NCI-H2081 (cell line): Measurements from ENCODE around the gene ERVFRD-1.
A peak's percentile ranks its signal among the peaks of the same experiment; 100 is the strongest.

Source experiments
- DNase-seq, 2 experiments: peaks; one replicate each; lab custom pipeline; 2025; lab: John Stamatoyannopoulos, UW

ERVFRD-1 gene

DNA sequence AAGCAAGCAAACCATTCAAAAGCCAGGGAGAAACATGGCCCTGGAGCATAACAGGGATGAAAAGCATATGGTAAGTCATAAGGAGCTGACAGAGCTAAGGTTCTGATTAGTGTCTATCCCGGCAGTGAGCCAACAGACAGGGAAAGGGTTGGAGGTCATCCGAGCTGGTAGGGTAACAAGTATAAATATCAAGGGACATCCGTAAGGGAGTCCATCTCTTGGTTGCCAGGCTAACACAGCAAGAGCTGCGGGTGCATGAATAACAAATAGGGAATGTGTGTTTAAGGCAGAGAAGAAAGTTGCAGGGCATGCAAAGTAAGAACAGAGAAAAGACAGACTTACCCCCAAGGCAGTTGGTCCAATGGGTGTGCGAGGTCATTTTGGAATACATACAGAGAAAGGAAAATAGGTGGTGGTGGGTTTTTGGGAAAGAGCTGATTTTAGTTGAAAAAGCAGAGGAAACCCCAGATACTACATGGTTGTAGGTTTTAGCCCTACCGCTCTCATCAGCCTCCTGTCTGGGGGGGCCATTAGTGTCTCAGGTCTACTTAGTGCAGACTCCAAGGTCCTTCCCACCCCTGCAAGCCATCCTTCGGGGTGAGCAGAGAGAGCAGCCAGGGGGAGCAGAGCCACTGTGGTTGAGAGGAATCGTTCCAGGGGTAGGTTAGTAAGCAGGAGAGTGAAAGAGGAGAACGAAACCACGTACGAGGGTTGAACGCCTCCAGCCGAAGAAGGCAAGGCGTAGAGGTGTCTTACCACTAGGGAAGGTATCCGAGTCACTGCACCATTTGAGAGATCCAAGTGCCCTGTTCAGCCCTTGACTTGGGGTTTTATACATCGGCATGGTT lies at the start of gene ERVFRD-1:
Gene ERVFRD-1, minus strand, starts transcription at position 805 of the 848 bp plus-strand sequence. CDS start 6,415 bp downstream, outside the sequence.
- no peak for DNase-seq

DNA sequence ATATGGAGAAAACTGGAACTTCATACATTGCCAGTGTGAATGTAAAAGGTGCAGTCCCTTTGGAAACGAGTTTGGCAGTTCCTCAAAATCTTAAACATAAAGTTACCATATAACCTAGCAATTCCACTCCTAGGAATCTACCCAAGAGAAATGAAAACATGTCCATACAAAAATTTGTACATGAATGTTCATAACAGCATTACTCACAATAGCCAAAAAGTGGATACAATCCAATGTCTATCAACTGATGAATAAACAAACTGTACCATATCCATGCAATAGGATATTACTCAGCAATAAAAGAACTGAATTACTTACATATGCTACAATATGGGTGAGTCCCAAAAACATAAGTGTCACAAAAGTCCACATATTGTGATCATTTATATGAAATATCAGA lies 48.7 kb upstream of the ERVFRD-1 start:
- DNase-seq = no peak

DNA sequence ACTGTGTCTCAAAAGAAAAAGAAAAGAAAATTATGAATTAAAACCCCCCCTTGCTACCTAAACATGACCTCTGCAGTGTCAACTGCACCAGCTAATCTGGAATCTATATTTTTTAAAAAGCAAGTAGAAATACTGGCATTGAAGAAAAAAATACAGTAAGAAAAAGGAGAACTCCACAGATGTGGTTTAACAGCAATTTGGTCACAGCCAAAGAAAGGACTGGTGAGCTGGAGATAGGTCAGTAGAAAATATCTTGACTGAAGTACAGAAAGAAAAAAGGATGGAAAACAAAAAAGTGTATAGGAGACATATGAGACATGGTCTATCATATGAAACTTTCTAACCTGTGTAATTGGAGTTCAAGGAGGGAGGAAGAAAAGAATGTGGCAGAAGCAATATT lies 44.1 kb upstream of the ERVFRD-1 start:
- DNase-seq = no peak

DNA sequence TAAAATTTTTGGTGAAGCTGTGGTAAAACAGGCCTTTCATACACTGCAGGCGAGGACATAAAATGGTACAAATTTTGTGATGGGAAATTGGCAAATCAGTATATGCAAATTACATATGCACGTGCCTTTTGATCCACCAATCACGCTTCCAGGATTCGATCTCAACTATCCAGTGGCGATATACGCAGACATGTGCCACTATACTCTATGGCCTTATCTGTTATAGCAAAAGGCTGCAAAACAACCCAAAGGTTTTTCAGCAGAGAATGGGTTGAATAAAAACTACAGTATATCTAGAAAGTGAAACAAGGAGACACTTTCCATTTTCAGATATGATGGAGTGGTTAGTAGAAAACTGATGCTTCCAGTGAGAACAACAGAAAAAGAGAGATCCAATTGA lies 41.9 kb upstream of the ERVFRD-1 start:
- no peak for DNase-seq

DNA sequence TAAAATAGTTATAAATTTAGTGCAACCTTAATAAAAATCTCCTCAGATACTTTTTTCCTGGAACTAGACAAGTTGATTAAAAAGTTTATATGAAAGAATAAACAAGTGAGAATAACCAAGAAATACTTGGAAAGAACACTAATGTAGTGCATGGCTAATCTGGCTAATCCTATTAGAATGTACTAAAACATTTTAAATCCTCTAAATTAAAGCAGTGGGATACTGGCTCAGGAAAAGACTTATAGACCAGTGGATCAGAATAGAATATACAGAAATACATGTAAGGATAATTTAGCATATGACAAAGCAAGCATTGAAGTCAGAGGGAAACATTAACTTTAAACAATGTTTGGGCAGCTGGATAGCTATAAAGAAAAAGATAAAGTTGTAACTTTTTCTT lies 41.1 kb upstream of the ERVFRD-1 start:
- no peak for DNase-seq

- DNase-seq = no peak
Measured at GRCh38 chr6:11151488-11151887, 40.0 kb upstream of the ERVFRD-1 start.

DNA sequence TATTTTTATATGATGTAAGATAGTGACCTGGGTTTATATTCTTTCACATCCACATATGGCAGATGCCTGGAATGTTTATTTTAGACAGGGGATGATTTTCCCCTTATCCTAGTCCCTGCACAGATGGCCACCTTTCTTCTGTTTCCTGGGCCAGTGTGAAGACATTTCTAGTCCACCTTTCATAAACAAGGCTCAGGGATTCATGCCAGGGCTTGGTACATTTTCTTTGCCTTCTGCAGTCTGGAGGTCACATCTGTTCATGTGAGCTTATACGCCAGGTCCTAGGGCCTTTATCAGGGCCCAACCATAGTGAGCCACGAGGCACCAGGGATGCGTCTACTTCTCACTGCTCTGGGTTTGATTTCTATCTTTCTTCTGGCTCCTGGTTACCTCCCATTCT lies 38.0 kb upstream of the ERVFRD-1 start:
- DNase-seq = no peak

DNA sequence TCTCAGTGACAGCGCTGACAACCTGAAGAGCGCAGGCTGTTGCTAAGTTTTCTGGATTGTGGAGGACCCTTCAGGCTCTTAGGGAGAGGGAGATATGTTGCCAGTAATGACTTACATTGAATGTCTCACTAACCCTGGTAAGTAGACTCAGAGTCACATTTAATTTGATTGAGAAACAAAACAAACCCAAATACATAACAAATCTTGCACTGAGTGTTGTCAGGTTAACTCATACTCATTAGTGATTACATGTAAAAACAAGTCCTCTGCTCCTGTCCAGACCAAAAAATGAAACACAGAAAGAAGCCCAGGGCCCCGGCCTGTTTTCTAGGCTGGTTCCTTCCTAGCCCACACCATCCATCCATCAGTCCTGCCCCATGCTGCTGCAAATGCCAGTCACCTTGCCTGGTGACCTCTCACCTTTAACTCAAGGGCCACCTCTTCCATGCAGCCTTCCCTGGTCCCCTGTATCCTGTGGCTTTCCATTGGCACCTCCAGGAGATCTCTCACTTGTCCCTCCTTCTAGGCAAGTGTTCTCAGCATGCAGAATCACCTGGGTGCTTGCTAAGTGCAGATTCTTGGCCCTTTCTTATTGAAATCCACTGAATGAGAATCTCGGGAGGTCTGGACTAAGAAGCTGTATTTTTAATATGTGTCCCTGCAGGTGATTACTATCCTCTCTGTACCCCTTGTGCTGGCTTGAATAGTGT lies 34.7 kb upstream of the ERVFRD-1 start:
- DNase-seq = no peak

DNA sequence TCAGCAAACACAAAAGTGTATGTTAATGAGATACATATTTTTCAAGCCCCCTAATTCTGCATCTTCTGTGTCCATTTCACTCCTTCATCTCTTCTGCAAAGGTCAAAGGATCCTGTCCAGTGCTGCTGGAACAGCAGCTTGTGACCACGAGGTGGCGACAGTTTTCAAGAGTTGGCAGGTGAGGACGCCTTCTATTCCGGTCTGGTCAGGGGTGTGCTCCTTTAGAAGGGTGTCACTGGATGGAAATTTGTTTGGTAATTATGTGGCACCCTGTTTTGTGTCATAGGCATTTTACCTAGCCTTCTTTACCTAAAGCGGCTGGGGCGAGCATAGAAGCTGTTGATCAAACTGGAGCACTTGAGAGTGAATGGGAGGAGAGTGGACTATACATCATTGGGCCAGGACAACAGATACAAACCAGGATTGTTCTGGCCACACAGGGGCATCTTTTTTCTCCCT lies 32.9 kb upstream of the ERVFRD-1 start:
- peak; percentile 35 to 67 for DNase-seq

DNA sequence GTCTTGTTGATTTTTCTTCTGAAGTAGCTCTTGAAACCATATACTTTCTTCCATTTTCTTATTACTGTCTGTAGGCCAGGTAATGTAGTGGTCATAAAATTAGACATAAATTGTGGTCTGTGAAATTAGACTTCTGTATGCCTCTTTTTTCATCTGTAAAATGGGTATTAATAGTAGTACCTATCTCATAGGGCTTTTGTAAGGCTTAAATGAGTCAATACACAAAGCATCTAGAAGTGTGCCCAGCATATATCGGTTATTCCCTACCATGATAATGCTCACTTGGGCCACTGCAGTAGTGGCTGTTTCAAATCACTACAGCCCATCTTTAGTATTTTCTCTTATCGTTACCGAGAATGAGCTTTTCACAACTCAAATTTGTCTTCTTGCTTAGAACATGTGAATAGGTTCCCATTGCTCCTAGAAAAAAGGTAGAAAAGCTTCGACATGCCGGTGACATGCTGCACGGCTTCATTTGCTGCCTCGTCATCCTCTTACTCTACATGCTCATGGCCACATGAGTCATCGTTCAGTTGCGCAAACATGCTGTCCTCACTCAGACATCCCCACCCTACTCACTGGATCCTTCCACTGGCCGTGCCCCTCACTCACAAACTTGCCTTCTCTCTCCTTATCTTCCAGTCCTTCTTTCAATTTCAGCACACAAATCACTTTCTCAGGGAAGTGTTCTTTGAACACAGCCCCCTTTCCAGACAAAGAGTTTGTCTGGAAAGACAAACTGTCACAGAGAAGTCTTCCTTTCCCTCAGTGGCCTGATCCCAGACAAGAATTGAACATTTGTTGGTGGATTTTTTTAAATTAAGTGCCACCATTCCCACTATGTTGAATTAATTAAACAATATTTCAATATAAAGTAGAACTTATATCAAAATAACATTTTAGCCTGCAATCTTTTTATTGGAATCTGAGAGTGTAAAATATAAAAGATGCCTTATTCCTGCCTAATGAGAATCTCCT lies 32.2 kb upstream of the ERVFRD-1 start:
- DNase-seq = no peak

GRCh38 chr6:11142296-11143027 lies 30.9 kb upstream of the ERVFRD-1 start:
- DNase-seq = no peak

- no peak for DNase-seq
Measured at GRCh38 chr6:11141295-11141694, 29.8 kb upstream of the ERVFRD-1 start.

DNA sequence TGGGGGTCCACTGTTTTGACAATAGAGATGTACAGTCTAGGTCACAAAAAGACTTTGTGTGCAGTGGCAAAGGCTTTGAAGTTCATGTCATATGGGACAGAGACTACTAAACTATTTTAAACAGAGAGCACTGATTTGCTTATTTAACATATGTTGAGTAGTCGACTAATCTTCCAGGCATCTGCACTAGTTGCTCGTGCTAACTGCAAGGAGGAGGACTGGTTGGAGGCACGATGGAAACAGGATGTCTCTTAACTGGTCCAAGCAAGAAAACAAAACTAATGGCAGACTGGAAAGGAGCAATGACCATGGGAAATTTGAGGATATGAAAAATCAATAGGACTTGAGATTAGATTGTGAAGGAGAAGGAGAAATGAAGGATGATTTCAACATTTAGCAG lies 28.5 kb upstream of the ERVFRD-1 start:
- DNase-seq = no peak

DNA sequence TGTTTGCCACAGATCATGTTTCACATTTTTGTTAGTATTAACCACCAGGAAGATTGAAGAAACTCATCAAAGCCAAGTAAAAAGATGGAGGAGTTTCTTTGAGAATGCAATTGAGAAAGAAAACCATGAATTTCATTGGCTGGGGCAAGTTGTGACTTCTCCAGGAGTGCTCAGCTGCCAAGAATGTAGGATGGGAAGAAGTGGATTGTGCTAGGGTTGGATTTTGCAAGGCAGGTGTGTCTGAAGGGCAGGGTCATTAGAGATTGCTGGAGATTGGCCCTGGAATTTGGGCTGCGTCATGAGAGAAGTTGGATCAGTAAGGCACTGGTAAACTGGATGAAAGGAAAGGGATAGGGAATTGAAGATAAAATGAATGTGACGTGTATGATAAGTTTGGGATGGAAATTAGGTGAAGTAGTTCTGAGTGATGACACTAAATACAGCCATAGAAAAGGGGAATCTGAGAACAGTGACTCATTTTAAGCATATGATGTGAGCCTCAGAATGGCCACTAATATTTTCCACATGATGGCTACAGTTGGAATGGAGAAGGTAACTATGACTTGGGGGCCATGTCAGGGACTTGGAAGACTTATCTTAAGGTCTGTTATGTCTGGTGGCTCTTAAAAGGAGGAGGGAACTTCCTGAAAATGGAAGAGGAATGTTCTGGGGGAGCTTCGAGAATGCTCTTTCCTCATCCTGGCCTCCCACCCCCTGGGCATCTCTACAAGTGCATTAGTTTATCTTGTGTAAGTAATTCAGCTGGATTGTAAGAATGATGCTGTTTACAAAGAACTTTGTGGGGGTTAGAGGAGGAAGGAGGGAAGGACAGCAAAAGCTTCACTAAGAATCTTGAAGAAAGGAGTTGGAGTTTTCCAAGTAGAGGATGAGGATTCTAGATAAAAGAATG lies 27.8 kb upstream of the ERVFRD-1 start:
- no peak for DNase-seq

DNA sequence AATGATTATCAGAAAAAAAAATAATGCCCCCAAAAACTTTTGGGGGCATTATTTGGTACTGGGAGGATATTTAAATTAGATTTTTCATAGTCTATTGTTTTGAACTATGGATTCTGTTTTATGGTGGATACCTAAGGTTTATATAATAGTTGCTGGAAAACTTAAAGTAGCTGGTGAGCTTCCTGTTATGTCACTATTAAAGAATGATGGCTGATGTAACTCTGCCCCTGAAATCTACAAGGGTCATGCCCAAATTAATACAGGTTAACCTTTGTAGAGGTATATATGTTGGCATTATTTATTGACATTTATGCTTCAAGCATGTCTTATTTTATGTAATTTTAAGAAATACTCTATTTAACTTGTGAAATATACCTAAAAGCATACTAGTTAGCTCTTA lies 25.3 kb upstream of the ERVFRD-1 start:
- DNase-seq = no peak

- no peak for DNase-seq
Measured at GRCh38 chr6:11133281-11133680, 21.8 kb upstream of the ERVFRD-1 start.

DNA sequence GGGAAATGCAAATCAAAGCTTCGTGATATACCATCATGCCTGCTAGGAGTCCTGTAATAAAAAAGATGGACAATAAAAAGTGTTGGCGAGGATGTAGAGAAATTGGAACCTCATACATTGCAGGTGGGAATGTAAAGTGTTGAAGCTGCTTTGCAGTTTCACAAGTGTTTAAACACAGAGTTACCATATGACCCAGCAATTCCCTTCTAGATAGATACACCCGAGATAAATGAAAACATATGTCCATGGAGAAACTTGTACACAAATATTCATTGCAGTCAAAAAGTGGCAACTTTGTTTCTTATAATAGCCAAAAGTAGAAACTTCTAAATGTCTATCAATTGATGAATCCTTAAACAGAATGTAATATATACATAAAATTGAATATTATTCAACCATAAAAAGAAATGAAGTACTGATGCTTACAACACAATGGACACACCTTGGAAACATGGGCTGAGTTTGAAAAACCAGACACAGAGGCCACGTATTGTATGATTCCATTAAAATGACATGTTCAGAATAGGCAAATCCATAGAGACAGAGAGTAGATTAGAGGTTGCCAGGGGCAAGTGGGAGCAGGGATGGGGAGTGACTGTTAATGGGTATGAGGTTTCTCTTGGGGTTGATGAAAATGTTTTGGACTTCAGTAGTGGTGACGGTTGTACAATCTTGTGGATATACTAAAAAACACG lies 20.8 kb upstream of the ERVFRD-1 start:
- no peak for DNase-seq

GRCh38 chr6:11130605-11131004 lies 19.1 kb upstream of the ERVFRD-1 start:
- no peak for DNase-seq

GRCh38 chr6:11129908-11130565 lies 18.5 kb upstream of the ERVFRD-1 start:
- no peak for DNase-seq
